ENCODE results near the gene POLG2. TPM values are rescaled to one million over a fixed set of nuclear protein-coding genes. Genes with fewer than 3 reads are reported as not detected.
A peak's percentile ranks its signal among the peaks of the same experiment; 100 is the strongest.

The POLG2 gene
- total and polyA plus RNA-seq, 9 of the 15 experiments (the other 6 are each of a cell fraction or from before 2014, with no cell fraction given): 13.4 to 44.8 (median 37.0) TPM

GRCh38 chr17:64505340-64506200 lies 8.7 kb upstream of the POLG2 start (continued):
- TF ChIP-seq HEY1 (CRISPR knock-in tag; IDR thresholded peaks at IDR 0.05; ENCODE audit: borderline replicate concordance) (no peak), TAF1 (IDR thresholded peaks at IDR 0.05; ENCODE audit: control insufficient read depth, extremely low read depth, insufficient read depth, low read length, severe bottlenecking) (peak; percentile 85), KDM4B (IDR thresholded peaks at IDR 0.05; ENCODE audit: borderline replicate concordance in 2 of 2, low read depth in 1 of 2) (no peak; a peak in 1 of 4 replicates), SUPT5H (IDR thresholded peaks at IDR 0.05) (peak; percentile 18), ETS1 (conservative IDR thresholded peaks at IDR 0.05; ENCODE audit: control insufficient read depth, low read depth, low read length) (0 out of 2 replicates have a peak, but pooled peaks have one; percentile 22), JUNB (CRISPR knock-in tag; conservative IDR thresholded peaks at IDR 0.05) (no peak), HNRNPL (IDR thresholded peaks at IDR 0.05; ENCODE audit: low read depth, low read length) (peak; percentile 74), NR2C2 (CRISPR knock-in tag; IDR thresholded peaks at IDR 0.05) (no peak; the same call in 1 of the 2 replicates), NR2C2 (tag; IDR thresholded peaks at IDR 0.05) (no peak), SNAPC5 (CRISPR knock-in tag; IDR thresholded peaks at IDR 0.05) (no peak), PATZ1 (CRISPR knock-in tag; IDR thresholded peaks at IDR 0.05; ENCODE audit: borderline replicate concordance) (no peak), TAF15 (IDR thresholded peaks at IDR 0.05; ENCODE audit: low read depth, low read length) (peak; percentile 87; the same call in 1 of the 2 replicates), NR4A1 (CRISPR knock-in tag; IDR thresholded peaks at IDR 0.05) (no peak), NR4A1 (tag; IDR thresholded peaks at IDR 0.05) (no peak), TOE1 (IDR thresholded peaks at IDR 0.05; ENCODE audit: borderline replicate concordance) (peak; percentile 26; the same call in 1 of the 2 replicates), TOE1 (CRISPR knock-in tag; IDR thresholded peaks at IDR 0.05; ENCODE audit: borderline replicate concordance, low read depth) (no peak; the same call in 1 of the 2 replicates), SMARCC2 (IDR thresholded peaks at IDR 0.05; ENCODE audit: low read depth) (no peak), ZNF57 (CRISPR knock-in tag; IDR thresholded peaks at IDR 0.05) (no peak), ZBTB17 (CRISPR knock-in tag; IDR thresholded peaks at IDR 0.05) (peak; percentile 66; the same call in 1 of the 2 replicates), ILF3 (IDR thresholded peaks at IDR 0.05; ENCODE audit: borderline replicate concordance) (peak; percentile 82; the same call in 1 of the 2 replicates), CEBPB (tag; IDR thresholded peaks at IDR 0.05) (no peak), GMEB1 (CRISPR knock-in tag; IDR thresholded peaks at IDR 0.05) (no peak)
